NT2/D1 (cell line): ENCODE data around the gene MED15.

Experiments used
- YY1 ChIP-seq: IDR thresholded peaks from 2 replicates; pipeline ENCODE4 v1.6.1; 2011; ENCODE audit not compliant: insufficient read length, insufficient read depth
- ZNF274 ChIP-seq: IDR thresholded peaks from 2 replicates; pipeline ENCODE4 v1.6.1; 2011; ENCODE audit warnings: mild to moderate bottlenecking, low read depth, low read length

GRCh38 chr22:20503816-20504215, 3.6 kb upstream of the MED15 start:
- TF ChIP-seq ZNF274 (no peak), YY1 (no peak)
